Lower leg skin (tissue), 3 donors: ENCODE results near the gene TRMT6.

Experiments
- POLR2A ChIP-seq, 2 donors: fragments of 450-650 bp; IDR thresholded peaks; one replicate each; pipeline ENCODE4 v1.6.1; 2016 to 2017; ENCODE audit warnings: antibody characterized with exemption in 2 of 2, mild to moderate bottlenecking in 1 of 2, moderate library complexity in 1 of 2
- TF ChIP-seq, protein P1 (sequence below), 3 donors: fragments of 450-650 bp; IDR thresholded peaks; one replicate each; pipeline ENCODE4 v1.5.1; 2016; ENCODE audit warnings: antibody characterized with exemption in 3 of 3, mild to moderate bottlenecking in 3 of 3, moderate library complexity in 2 of 3

- TF ChIP-seq POLR2A (IDR thresholded peaks at IDR 0.05): no peak
- TF ChIP-seq, protein P1, sequence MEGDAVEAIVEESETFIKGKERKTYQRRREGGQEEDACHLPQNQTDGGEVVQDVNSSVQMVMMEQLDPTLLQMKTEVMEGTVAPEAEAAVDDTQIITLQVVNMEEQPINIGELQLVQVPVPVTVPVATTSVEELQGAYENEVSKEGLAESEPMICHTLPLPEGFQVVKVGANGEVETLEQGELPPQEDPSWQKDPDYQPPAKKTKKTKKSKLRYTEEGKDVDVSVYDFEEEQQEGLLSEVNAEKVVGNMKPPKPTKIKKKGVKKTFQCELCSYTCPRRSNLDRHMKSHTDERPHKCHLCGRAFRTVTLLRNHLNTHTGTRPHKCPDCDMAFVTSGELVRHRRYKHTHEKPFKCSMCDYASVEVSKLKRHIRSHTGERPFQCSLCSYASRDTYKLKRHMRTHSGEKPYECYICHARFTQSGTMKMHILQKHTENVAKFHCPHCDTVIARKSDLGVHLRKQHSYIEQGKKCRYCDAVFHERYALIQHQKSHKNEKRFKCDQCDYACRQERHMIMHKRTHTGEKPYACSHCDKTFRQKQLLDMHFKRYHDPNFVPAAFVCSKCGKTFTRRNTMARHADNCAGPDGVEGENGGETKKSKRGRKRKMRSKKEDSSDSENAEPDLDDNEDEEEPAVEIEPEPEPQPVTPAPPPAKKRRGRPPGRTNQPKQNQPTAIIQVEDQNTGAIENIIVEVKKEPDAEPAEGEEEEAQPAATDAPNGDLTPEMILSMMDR (IDR thresholded peaks at IDR 0.05): no peak
Observed at GRCh38 chr20:5938456-5939029, 11.8 kb downstream of the TRMT6 start.
